HEK293 (cell line): ENCODE data around the gene KRCC1.

Experiments used
- CTCF ChIA-PET: fragments of 350-600 bp; formaldehyde crosslinking; extraction: SDS; loops from one replicate; lab custom pipeline; 2021; ENCODE audit warnings: antibody characterized with exemption; lab: Yijun Ruan, JAX
- POLR2A ChIA-PET: fragments of 300-600 bp; formaldehyde crosslinking; extraction: SDS; loops from one replicate; lab custom pipeline; 2020; ENCODE audit warnings: antibody characterized with exemption, inconsistent platforms; lab: Yijun Ruan, JAX
- H3K27ac ChIP-seq: fragments of 200-500 bp; sonication (Bioruptor generic); 2 replicates; pipeline ENCODE4 v1.5.1; 2014; ENCODE audit warnings: low read depth, low read length, control low read depth, inconsistent platforms; ENCODE audit errors: extremely low read depth
- H3K36me3 ChIP-seq, 2 experiments: fragments of 200-500 bp in 1 of 2; sonication (Bioruptor generic) in 1 of 2; 1 replicate in 1 of 2; 2 replicates in 1 of 2; pipeline ENCODE4 v1.5.1; 2014 to 2017; ENCODE audit warnings: inconsistent platforms in 2 of 2, low read length in 2 of 2; ENCODE audit not compliant: control insufficient read depth in 2 of 2, insufficient read depth in 1 of 2
- H3K4me1 ChIP-seq: fragments of 200-500 bp; sonication (Bioruptor generic); 2 replicates; pipeline ENCODE4 v1.5.1; 2014; ENCODE audit warnings: mild to moderate bottlenecking, low read length, inconsistent platforms; ENCODE audit not compliant: control insufficient read depth, insufficient read depth
- H3K4me3 ChIP-seq: 2 replicates; pipeline ENCODE4 v1.5.1; 2011; ENCODE audit warnings: low read depth, mild to moderate bottlenecking, control low read depth, low read length, moderate library complexity
- H3K9me3 ChIP-seq: fragments of 200-500 bp; sonication (Bioruptor generic); 2 replicates; pipeline ENCODE4 v1.5.1; 2014; ENCODE audit warnings: low read depth, low read length, inconsistent platforms; ENCODE audit not compliant: control insufficient read depth, insufficient read depth
- BCL11B ChIP-seq: fragments of 450-650 bp; formaldehyde crosslinking; IDR thresholded peaks from 2 replicates; pipeline ENCODE4 v1.5.1; 2016; ENCODE audit warnings: low read depth, missing biosample characterization, missing genetic modification characterization
- CTCF ChIP-seq: fragments of 450-650 bp; formaldehyde crosslinking; IDR thresholded peaks from 2 replicates; pipeline ENCODE4 v1.5.1; 2016; ENCODE audit warnings: missing biosample characterization, missing genetic modification characterization
- FEZF1 ChIP-seq: fragments of 450-650 bp; formaldehyde crosslinking; IDR thresholded peaks from 2 replicates; pipeline ENCODE4 v1.5.1; 2016; ENCODE audit warnings: missing biosample characterization, missing genetic modification characterization
- YY1 ChIP-seq: fragments of 450-650 bp; formaldehyde crosslinking; IDR thresholded peaks from 2 replicates; pipeline ENCODE4 v1.5.1; 2018; ENCODE audit warnings: missing biosample characterization, missing genetic modification characterization
- ZEB2 ChIP-seq: fragments of 450-650 bp; formaldehyde crosslinking; IDR thresholded peaks from 2 replicates; pipeline ENCODE4 v1.5.1; 2016; ENCODE audit warnings: missing biosample characterization, missing genetic modification characterization
- ZNF146 ChIP-seq: fragments of 450-650 bp; formaldehyde crosslinking; IDR thresholded peaks from 2 replicates; pipeline ENCODE4 v1.5.1; 2016; ENCODE audit warnings: missing biosample characterization, missing genetic modification characterization
- ZNF16 ChIP-seq: fragments of 450-650 bp; formaldehyde crosslinking; IDR thresholded peaks from 2 replicates; pipeline ENCODE4 v1.5.1; 2016; ENCODE audit warnings: low read depth, missing biosample characterization, missing genetic modification characterization
- ZNF184 ChIP-seq: fragments of 450-650 bp; IDR thresholded peaks from 2 replicates; pipeline ENCODE4 v1.5.1; 2018; ENCODE audit warnings: missing biosample characterization, mild to moderate bottlenecking, missing genetic modification characterization
- ZNF214 ChIP-seq: fragments of 450-650 bp; formaldehyde crosslinking; IDR thresholded peaks from 2 replicates; pipeline ENCODE4 v1.5.1; 2017; ENCODE audit warnings: missing biosample characterization, mild to moderate bottlenecking, missing genetic modification characterization, borderline replicate concordance
- ZNF341 ChIP-seq: fragments of 450-650 bp; formaldehyde crosslinking; IDR thresholded peaks from 2 replicates; pipeline ENCODE4; 2016; ENCODE audit warnings: low read depth, missing biosample characterization, missing genetic modification characterization
- ZNF350 ChIP-seq: fragments of 450-650 bp; formaldehyde crosslinking; IDR thresholded peaks from 2 replicates; pipeline ENCODE4 v1.5.0; 2017; ENCODE audit warnings: missing biosample characterization, mild to moderate bottlenecking, missing genetic modification characterization
- ZNF416 ChIP-seq: fragments of 450-650 bp; formaldehyde crosslinking; IDR thresholded peaks from 2 replicates; pipeline ENCODE4 v1.5.1; 2016; ENCODE audit warnings: missing biosample characterization, missing genetic modification characterization
- ZNF521 ChIP-seq: fragments of 450-650 bp; formaldehyde crosslinking; IDR thresholded peaks from 2 replicates; pipeline ENCODE4 v1.5.1; 2017; ENCODE audit warnings: missing biosample characterization, mild to moderate bottlenecking, missing genetic modification characterization
- ZNF560 ChIP-seq: fragments of 450-650 bp; formaldehyde crosslinking; IDR thresholded peaks from 2 replicates; pipeline ENCODE4 v1.5.1; 2017; ENCODE audit warnings: missing biosample characterization, missing genetic modification characterization, borderline replicate concordance
- ZNF561 ChIP-seq: fragments of 450-650 bp; IDR thresholded peaks from 2 replicates; pipeline ENCODE4 v1.5.1; 2018; ENCODE audit warnings: missing biosample characterization, missing genetic modification characterization, borderline replicate concordance
- ZNF600 ChIP-seq: fragments of 450-650 bp; formaldehyde crosslinking; IDR thresholded peaks from 2 replicates; pipeline ENCODE4 v1.5.1; 2016; ENCODE audit warnings: missing biosample characterization, missing genetic modification characterization
- ZNF639 ChIP-seq: fragments of 450-650 bp; formaldehyde crosslinking; IDR thresholded peaks from 2 replicates; pipeline ENCODE4 v1.5.1; 2016; ENCODE audit warnings: missing biosample characterization, missing genetic modification characterization
- ZNF785 ChIP-seq: fragments of 450-650 bp; formaldehyde crosslinking; IDR thresholded peaks from 2 replicates; pipeline ENCODE4 v1.5.1; 2016; ENCODE audit warnings: missing biosample characterization, missing genetic modification characterization
- TF ChIP-seq, protein P1 (sequence below): fragments of 450-650 bp; formaldehyde crosslinking; IDR thresholded peaks from 2 replicates; pipeline ENCODE4 v1.5.1; 2016; ENCODE audit warnings: missing biosample characterization, missing genetic modification characterization
- TF ChIP-seq, protein P2 (sequence below): fragments of 450-650 bp; formaldehyde crosslinking; conservative IDR thresholded peaks from 2 replicates; pipeline ENCODE4 v1.5.1; 2016; ENCODE audit warnings: low read depth, missing biosample characterization, missing genetic modification characterization
- TF ChIP-seq, protein P3 (sequence below): fragments of 450-650 bp; formaldehyde crosslinking; IDR thresholded peaks from 2 replicates; pipeline ENCODE4 v1.5.1; 2016; ENCODE audit warnings: missing biosample characterization, missing genetic modification characterization, borderline replicate concordance

The KRCC1 gene

DNA sequence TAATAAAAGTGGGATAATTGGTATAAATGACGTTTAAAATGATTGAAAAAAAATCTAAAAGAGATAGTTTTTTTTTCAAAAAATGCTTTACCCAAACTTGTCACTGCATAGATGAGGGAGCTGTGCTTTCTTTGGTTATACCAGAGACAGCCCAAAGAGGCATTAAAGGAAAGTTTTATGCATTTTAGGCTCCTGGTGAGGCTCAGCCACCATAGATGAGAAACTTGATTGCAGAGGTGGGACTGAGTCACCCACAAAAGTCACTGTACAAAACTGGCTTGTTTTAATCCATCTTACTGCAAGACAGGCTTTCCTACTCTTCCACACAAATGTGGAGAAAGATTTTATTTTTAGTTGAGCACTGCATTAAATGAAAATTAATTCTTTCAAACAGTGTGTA, 14.5 kb upstream of the KRCC1 start:
- H3K4me3 ChIP-seq, result no peak overlapping the region
- TF ChIP-seq ZNF561 (tag by site-specific recombination) (no peak), ZNF214 (tag by site-specific recombination) (no peak), ZNF600 (tag by site-specific recombination) (no peak), BCL11B (tag by site-specific recombination) (no peak), YY1 (no peak), ZNF416 (no peak), ZNF146 (tag by site-specific recombination) (no peak), ZNF341 (tag by site-specific recombination) (no peak), ZNF785 (tag by site-specific recombination) (no peak), ZNF639 (no peak), ZEB2 (no peak), CTCF (no peak), ZNF184 (tag by site-specific recombination) (no peak), ZNF16 (tag by site-specific recombination) (no peak), ZNF350 (no peak)
- TF ChIP-seq, protein P1, sequence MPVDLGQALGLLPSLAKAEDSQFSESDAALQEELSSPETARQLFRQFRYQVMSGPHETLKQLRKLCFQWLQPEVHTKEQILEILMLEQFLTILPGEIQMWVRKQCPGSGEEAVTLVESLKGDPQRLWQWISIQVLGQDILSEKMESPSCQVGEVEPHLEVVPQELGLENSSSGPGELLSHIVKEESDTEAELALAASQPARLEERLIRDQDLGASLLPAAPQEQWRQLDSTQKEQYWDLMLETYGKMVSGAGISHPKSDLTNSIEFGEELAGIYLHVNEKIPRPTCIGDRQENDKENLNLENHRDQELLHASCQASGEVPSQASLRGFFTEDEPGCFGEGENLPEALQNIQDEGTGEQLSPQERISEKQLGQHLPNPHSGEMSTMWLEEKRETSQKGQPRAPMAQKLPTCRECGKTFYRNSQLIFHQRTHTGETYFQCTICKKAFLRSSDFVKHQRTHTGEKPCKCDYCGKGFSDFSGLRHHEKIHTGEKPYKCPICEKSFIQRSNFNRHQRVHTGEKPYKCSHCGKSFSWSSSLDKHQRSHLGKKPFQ (tag by site-specific recombination), result no peak
- TF ChIP-seq, protein P2, sequence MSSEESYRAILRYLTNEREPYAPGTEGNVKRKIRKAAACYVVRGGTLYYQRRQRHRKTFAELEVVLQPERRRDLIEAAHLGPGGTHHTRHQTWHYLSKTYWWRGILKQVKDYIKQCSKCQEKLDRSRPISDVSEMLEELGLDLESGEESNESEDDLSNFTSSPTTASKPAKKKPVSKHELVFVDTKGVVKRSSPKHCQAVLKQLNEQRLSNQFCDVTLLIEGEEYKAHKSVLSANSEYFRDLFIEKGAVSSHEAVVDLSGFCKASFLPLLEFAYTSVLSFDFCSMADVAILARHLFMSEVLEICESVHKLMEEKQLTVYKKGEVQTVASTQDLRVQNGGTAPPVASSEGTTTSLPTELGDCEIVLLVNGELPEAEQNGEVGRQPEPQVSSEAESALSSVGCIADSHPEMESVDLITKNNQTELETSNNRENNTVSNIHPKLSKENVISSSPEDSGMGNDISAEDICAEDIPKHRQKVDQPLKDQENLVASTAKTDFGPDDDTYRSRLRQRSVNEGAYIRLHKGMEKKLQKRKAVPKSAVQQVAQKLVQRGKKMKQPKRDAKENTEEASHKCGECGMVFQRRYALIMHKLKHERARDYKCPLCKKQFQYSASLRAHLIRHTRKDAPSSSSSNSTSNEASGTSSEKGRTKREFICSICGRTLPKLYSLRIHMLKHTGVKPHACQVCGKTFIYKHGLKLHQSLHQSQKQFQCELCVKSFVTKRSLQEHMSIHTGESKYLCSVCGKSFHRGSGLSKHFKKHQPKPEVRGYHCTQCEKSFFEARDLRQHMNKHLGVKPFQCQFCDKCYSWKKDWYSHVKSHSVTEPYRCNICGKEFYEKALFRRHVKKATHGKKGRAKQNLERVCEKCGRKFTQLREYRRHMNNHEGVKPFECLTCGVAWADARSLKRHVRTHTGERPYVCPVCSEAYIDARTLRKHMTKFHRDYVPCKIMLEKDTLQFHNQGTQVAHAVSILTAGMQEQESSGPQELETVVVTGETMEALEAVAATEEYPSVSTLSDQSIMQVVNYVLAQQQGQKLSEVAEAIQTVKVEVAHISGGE (tag by site-specific recombination), result no peak
- H3K4me1 ChIP-seq, result no peaks in the 10 kb centered on the region
- ChIA-PET CTCF (interaction anchor here (3.3 kb wide), 1 partner anchor 9 kb away, joined by 27 read pairs; no protein-coding TSS in a partner anchor), POLR2A (no interaction called here)
- H3K27ac ChIP-seq, result no peak overlapping the region
- H3K36me3 ChIP-seq, result no peaks in the 10 kb centered on the region
- no peaks in the 10 kb centered on the region for H3K9me3 ChIP-seq

GRCh38 chr2:88069117-88069516, 13.5 kb upstream of the KRCC1 start:
- POLR2A ChIA-PET, result no interaction called here
- no peak overlapping the region for H3K27ac ChIP-seq
- CTCF ChIA-PET, result interaction anchor here (1.1 to 3.3 kb wide), 2 partner anchors 7 to 8 kb away, joined by 3 to 27 read pairs; no protein-coding TSS in a partner anchor
- TF ChIP-seq, protein P3, sequence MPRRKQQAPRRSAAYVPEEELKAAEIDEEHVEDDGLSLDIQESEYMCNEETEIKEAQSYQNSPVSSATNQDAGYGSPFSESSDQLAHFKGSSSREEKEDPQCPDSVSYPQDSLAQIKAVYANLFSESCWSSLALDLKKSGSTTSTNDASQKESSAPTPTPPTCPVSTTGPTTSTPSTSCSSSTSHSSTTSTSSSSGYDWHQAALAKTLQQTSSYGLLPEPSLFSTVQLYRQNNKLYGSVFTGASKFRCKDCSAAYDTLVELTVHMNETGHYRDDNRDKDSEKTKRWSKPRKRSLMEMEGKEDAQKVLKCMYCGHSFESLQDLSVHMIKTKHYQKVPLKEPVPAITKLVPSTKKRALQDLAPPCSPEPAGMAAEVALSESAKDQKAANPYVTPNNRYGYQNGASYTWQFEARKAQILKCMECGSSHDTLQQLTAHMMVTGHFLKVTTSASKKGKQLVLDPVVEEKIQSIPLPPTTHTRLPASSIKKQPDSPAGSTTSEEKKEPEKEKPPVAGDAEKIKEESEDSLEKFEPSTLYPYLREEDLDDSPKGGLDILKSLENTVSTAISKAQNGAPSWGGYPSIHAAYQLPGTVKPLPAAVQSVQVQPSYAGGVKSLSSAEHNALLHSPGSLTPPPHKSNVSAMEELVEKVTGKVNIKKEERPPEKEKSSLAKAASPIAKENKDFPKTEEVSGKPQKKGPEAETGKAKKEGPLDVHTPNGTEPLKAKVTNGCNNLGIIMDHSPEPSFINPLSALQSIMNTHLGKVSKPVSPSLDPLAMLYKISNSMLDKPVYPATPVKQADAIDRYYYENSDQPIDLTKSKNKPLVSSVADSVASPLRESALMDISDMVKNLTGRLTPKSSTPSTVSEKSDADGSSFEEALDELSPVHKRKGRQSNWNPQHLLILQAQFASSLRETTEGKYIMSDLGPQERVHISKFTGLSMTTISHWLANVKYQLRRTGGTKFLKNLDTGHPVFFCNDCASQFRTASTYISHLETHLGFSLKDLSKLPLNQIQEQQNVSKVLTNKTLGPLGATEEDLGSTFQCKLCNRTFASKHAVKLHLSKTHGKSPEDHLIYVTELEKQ, result no peak
- TF ChIP-seq FEZF1 (tag by site-specific recombination), result no peak
- no peak for TF ChIP-seq ZNF521
- no peak for TF ChIP-seq ZNF560
- TF ChIP-seq, protein P2 (tag by site-specific recombination), result no peak

More at GRCh38 chr2:88069117-88069516, 13.5 kb upstream of the KRCC1 start:
- Histone ChIP-seq H3K4me3 (no peak overlapping the region), H3K4me1 (no peaks in the 10 kb centered on the region), H3K36me3 (no peaks in the 10 kb centered on the region), H3K9me3 (no peaks in the 10 kb centered on the region)
